SK-N-SH (cell line): ENCODE measurements around the gene PCNX2. TPM values are rescaled to one million over a fixed set of nuclear protein-coding genes. Genes with fewer than 3 reads are reported as not detected.

ENCODE experiments used
- CTCF ChIA-PET: fragments of 300-600, 350-600 bp; formaldehyde crosslinking; extraction: SDS; loops from one replicate; lab custom pipeline; 2021; lab: Yijun Ruan, JAX
- POLR2A ChIA-PET: fragments of 350-600 bp; sonication (Branson Sonifier 250); formaldehyde crosslinking; extraction: SDS; loops from one replicate; lab custom pipeline; 2020; ENCODE audit warnings: antibody characterized with exemption, inconsistent platforms; lab: Yijun Ruan, JAX
- DNase-seq: peaks from one replicate; pipeline ENCODE4 v3.0.0; 2012
- H2AFZ ChIP-seq: fragments of 200-600 bp; sonication (generic); 2 replicates; pipeline ENCODE4 v1.8.1; 2016; ENCODE audit warnings: antibody characterized with exemption, mild to moderate bottlenecking, low read depth
- H3F3A ChIP-seq: fragments of 200-600 bp; sonication (generic); replicated peaks from 2 replicates; pipeline ENCODE3; 2016; ENCODE audit warnings: antibody characterized with exemption, mild to moderate bottlenecking; ENCODE audit not compliant: insufficient read depth
- H3K27ac ChIP-seq, 2 experiments: fragments of 200-500 bp in 1 of 2; fragments of 200-600 bp in 1 of 2; sonication (Bioruptor generic) in 1 of 2; sonication (generic), shearing (Covaris generic) in 1 of 2; 2 replicates each; pipeline versions ENCODE4 v1.5.1 to v1.6.1; 2014 to 2016; ENCODE audit warnings: low read depth in 2 of 2, inconsistent platforms in 1 of 2, low read length in 1 of 2, mild to moderate bottlenecking in 1 of 2, mixed read lengths in 1 of 2
- H3K27me3 ChIP-seq: fragments of 200-600 bp; sonication (generic), shearing (Covaris generic); 2 replicates; pipeline ENCODE4 v1.6.1; 2016; ENCODE audit warnings: mixed run types; ENCODE audit not compliant: insufficient read depth
- H3K36me3 ChIP-seq, 2 experiments: fragments of 200-500 bp in 1 of 2; fragments of 200-600 bp in 1 of 2; sonication (Bioruptor generic) in 1 of 2; sonication (generic) in 1 of 2; replicated peaks in 1 of 2; 2 replicates each; pipeline versions ENCODE3 to v1.5.1; 2014 to 2016; ENCODE audit warnings: low read length in 1 of 2, mild to moderate bottlenecking in 1 of 2; ENCODE audit not compliant: insufficient read depth in 2 of 2, control insufficient read depth in 1 of 2
- H3K4me1 ChIP-seq, 2 experiments: fragments of 200-500 bp in 1 of 2; fragments of 200-600 bp in 1 of 2; sonication (Bioruptor generic) in 1 of 2; sonication (generic), shearing (Covaris generic) in 1 of 2; 2 replicates each; pipeline versions ENCODE4 v1.5.1 to v1.6.1; 2014 to 2016; ENCODE audit warnings: low read depth in 1 of 2, low read length in 1 of 2, mixed run types in 1 of 2; ENCODE audit not compliant: insufficient read depth in 2 of 2, control insufficient read depth in 1 of 2
- H3K4me2 ChIP-seq: fragments of 200-600 bp; sonication (generic), shearing (Covaris generic); 2 replicates; pipeline ENCODE4 v1.6.1; 2017; ENCODE audit warnings: mixed run types
- H3K4me3 ChIP-seq, 2 experiments: fragments of 200-500 bp in 1 of 2; fragments of 200-600 bp in 1 of 2; sonication (Bioruptor generic) in 1 of 2; sonication (generic), shearing (Covaris generic) in 1 of 2; 2 replicates each; pipeline versions ENCODE4 v1.5.1 to v1.8.1; 2014 to 2016; ENCODE audit warnings: low read depth in 2 of 2, inconsistent platforms in 1 of 2, low read length in 1 of 2, mild to moderate bottlenecking in 1 of 2, mixed read lengths in 1 of 2, moderate library complexity in 1 of 2
- H3K79me2 ChIP-seq: fragments of 200-600 bp; sonication (generic); 2 replicates; pipeline ENCODE4 v1.8.1; 2017; ENCODE audit warnings: mild to moderate bottlenecking; ENCODE audit not compliant: insufficient read depth
- H3K9ac ChIP-seq: fragments of 200-600 bp; sonication (generic); 2 replicates; pipeline ENCODE4 v1.6.1; 2017; ENCODE audit warnings: mixed run types
- H3K9me2 ChIP-seq: fragments of 200-600 bp; sonication (generic); 2 replicates; pipeline ENCODE4 v1.6.1; 2017; ENCODE audit warnings: mixed run types
- H3K9me3 ChIP-seq: fragments of 200-600 bp; sonication (generic); 2 replicates; pipeline ENCODE4 v1.6.1; 2017; ENCODE audit warnings: mixed run types, mild to moderate bottlenecking, moderate library complexity
- H4K20me1 ChIP-seq: fragments of 200-600 bp; sonication (generic); 2 replicates; pipeline ENCODE4 v1.6.1; 2017; ENCODE audit warnings: mild to moderate bottlenecking, mixed run types; ENCODE audit not compliant: insufficient read depth
- CTCF ChIP-seq: fragments of 200-600 bp; sonication (generic); IDR thresholded peaks from 2 replicates; pipeline ENCODE4 v1.6.1; 2017; ENCODE audit warnings: antibody characterized with exemption, mild to moderate bottlenecking, moderate library complexity
- ELF1 ChIP-seq: IDR thresholded peaks from 2 replicates; pipeline ENCODE4 v1.4.0; 2012
- EP300 ChIP-seq, 2 experiments: IDR thresholded peaks; 2 replicates each; pipeline versions ENCODE4 v1.4.0 to v1.6.1; 2012; ENCODE audit warnings: borderline replicate concordance in 1 of 2, low read depth in 1 of 2, low read length in 1 of 2
- MAX ChIP-seq: IDR thresholded peaks from 2 replicates; pipeline ENCODE4 v1.4.0; 2012; ENCODE audit warnings: low read depth
- MEF2A ChIP-seq: IDR thresholded peaks from 2 replicates; pipeline ENCODE4 v1.4.0; 2012; ENCODE audit warnings: low read depth, borderline replicate concordance
- MXI1 ChIP-seq: IDR thresholded peaks from 2 replicates; pipeline ENCODE4 v1.6.1; 2012; ENCODE audit warnings: mild to moderate bottlenecking, low read depth, low read length, improper control_type of control experiment
- NFIC ChIP-seq: IDR thresholded peaks from 2 replicates; pipeline ENCODE4 v1.4.0; 2012; ENCODE audit warnings: borderline replicate concordance
- PBX3 ChIP-seq: IDR thresholded peaks from 2 replicates; pipeline ENCODE4; 2012
- POLR2AphosphoS5 ChIP-seq: IDR thresholded peaks from 2 replicates; pipeline ENCODE4 v1.6.1; 2012; ENCODE audit warnings: low read depth, low read length
- RCOR1 ChIP-seq: fragments of 150-350 bp; IDR thresholded peaks from 2 replicates; pipeline ENCODE4 v1.6.1; 2017; ENCODE audit warnings: antibody characterized with exemption, low read length
- RFX5 ChIP-seq: IDR thresholded peaks from 2 replicates; pipeline ENCODE4 v1.6.1; 2012; ENCODE audit warnings: mild to moderate bottlenecking, improper control_type of control experiment, low read length
- RXRA ChIP-seq: IDR thresholded peaks from 2 replicates; pipeline ENCODE4 v1.4.0; 2012; ENCODE audit warnings: low read depth, mild to moderate bottlenecking, borderline replicate concordance
- TEAD4 ChIP-seq: IDR thresholded peaks from 2 replicates; pipeline ENCODE4 v1.4.0; 2012; ENCODE audit warnings: mild to moderate bottlenecking, borderline replicate concordance; ENCODE audit not compliant: insufficient read depth
- YY1 ChIP-seq: IDR thresholded peaks from 2 replicates; pipeline ENCODE4 v1.4.0; 2012; ENCODE audit warnings: low read depth, mild to moderate bottlenecking
- ZBTB33 ChIP-seq: IDR thresholded peaks from 2 replicates; pipeline ENCODE4 v1.4.0; 2012; ENCODE audit warnings: low read depth, borderline replicate concordance
- whole genome bisulfite sequencing: methylation state at CpG from one replicate; pipeline ENCODE4 v1.1.6; 2017; ENCODE audit warnings: low lambda C conversion rate; 5-methylcytosine and 5-hydroxymethylcytosine counted together
- polyA plus RNA-seq, 3 experiments: library from polyadenylated mRNA; depleted of rRNA; stranded (reverse); fragments of >200 nt; gene quantifications; 2 replicates each; pipeline ENCODE4 v1.2.3, GENCODE V29; 2012

PCNX2 gene
- polyA plus RNA-seq, 1 of the 3 experiments (the other 2 are of a cell fraction): 10.6 TPM

- TF ChIP-seq ZBTB33 (no peak), PBX3 (no peak), TEAD4 (no peak), ELF1 (no peak), MEF2A (no peak)
These were observed 20.9 kb upstream of the PCNX2 start (continued) for GRCh38 chr1:233316473-233316872.

GRCh38 chr1:233315718-233316301 lies 20.3 kb upstream of the PCNX2 start:
- ChIA-PET POLR2A (no interaction called here), CTCF (interaction anchor here (1.1 to 2.6 kb wide), 3 partner anchors 11 to 750 kb away, joined by 3 to 11 read pairs (median 5); no protein-coding TSS in a partner anchor)
- H3K27ac ChIP-seq: no peak overlapping the region
- H3K9me2 ChIP-seq: no peaks in the 10 kb centered on the region
- no peaks in the 10 kb centered on the region for H3F3A ChIP-seq
- no peaks in the 10 kb centered on the region for H3K9me3 ChIP-seq
- no peak overlapping the region for H2AFZ ChIP-seq
- H3K9ac ChIP-seq: no peak overlapping the region
- no peak overlapping the region for H3K4me3 ChIP-seq
- no peak for TF ChIP-seq RXRA
- no peak for TF ChIP-seq ZBTB33
- H3K36me3 ChIP-seq: no peaks in the 10 kb centered on the region
- peaks cover 0 to 3% of the 10 kb centered on the region in 2 experiments; a peak in 2 of 4 replicates for H3K4me1 ChIP-seq
- H3K27me3 ChIP-seq: no peaks in the 10 kb centered on the region; the same call in 1 of the 2 replicates
- WGBS: 73% methylated on average over 1 of the region's 1 CpG
- no peaks in the 10 kb centered on the region for H3K79me2 ChIP-seq
- no peak for DNase-seq
- no peaks in the 10 kb centered on the region for H4K20me1 ChIP-seq
- no peak overlapping the region for H3K4me2 ChIP-seq

GRCh38 chr1:233313434-233314155 lies 18.1 kb upstream of the PCNX2 start:
- H3K9me2 ChIP-seq: no peaks in the 10 kb centered on the region
- H3K9ac ChIP-seq: no peak overlapping the region
- no peaks in the 10 kb centered on the region for H3K9me3 ChIP-seq
- H2AFZ ChIP-seq: no peak overlapping the region
- no peaks in the 10 kb centered on the region for H3K36me3 ChIP-seq
- ChIA-PET POLR2A (no interaction called here), CTCF (interaction anchor here (2.6 kb wide), 1 partner anchor 9 kb away, joined by 11 read pairs; no protein-coding TSS in a partner anchor)
- H3K79me2 ChIP-seq: no peaks in the 10 kb centered on the region
- H3K4me3 ChIP-seq: no peak overlapping the region
- no peaks in the 10 kb centered on the region; the same call in 1 of the 2 replicates for H3K27me3 ChIP-seq
- no peaks in the 10 kb centered on the region for H4K20me1 ChIP-seq
- WGBS: 61% methylated on average over 4 of the region's 4 CpGs
- no peak overlapping the region for H3K27ac ChIP-seq
- no peak for DNase-seq
- peaks cover 0 to 3% of the 10 kb centered on the region in 2 experiments; a peak in 2 of 4 replicates for H3K4me1 ChIP-seq
- H3F3A ChIP-seq: no peaks in the 10 kb centered on the region
- no peak overlapping the region for H3K4me2 ChIP-seq
- TF ChIP-seq CTCF (no peak), RFX5 (no peak), MAX (no peak), NFIC (no peak), EP300 (IDR thresholded peaks at IDR 0.05; ENCODE audit: borderline replicate concordance in 1 of 2, low read depth in 1 of 2, low read length in 1 of 2) (no peak), MEF2A (no peak), YY1 (no peak), MXI1 (no peak), POLR2AphosphoS5 (no peak), RCOR1 (no peak)
